ENCODE data around the gene CCDC117.

DNA sequence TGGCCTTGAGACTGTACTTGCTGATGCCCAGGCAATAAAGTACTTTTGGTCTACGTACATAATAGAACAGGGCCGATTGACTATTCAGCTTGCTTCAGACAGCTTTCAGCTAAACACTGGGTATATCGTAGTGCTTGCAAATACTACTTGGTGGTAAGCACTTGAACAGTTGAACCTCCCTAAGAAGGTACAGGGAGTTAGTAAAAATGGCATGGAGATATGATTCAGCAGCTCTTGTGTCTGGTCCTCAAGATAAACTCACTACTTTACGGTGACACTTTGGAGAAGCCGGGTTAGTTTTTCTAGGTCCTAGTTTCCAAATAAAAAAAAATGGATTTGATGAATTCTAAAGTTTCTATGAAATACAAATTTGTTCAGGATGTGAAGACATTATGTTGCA lies 7.3 kb downstream of the CCDC117 start:
- TF ChIP-seq, protein P1, sequence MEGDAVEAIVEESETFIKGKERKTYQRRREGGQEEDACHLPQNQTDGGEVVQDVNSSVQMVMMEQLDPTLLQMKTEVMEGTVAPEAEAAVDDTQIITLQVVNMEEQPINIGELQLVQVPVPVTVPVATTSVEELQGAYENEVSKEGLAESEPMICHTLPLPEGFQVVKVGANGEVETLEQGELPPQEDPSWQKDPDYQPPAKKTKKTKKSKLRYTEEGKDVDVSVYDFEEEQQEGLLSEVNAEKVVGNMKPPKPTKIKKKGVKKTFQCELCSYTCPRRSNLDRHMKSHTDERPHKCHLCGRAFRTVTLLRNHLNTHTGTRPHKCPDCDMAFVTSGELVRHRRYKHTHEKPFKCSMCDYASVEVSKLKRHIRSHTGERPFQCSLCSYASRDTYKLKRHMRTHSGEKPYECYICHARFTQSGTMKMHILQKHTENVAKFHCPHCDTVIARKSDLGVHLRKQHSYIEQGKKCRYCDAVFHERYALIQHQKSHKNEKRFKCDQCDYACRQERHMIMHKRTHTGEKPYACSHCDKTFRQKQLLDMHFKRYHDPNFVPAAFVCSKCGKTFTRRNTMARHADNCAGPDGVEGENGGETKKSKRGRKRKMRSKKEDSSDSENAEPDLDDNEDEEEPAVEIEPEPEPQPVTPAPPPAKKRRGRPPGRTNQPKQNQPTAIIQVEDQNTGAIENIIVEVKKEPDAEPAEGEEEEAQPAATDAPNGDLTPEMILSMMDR (IDR thresholded peaks at IDR 0.05; ENCODE audit: low read depth, low read length, missing input control): no peak
- TF ChIP-seq, protein P2, sequence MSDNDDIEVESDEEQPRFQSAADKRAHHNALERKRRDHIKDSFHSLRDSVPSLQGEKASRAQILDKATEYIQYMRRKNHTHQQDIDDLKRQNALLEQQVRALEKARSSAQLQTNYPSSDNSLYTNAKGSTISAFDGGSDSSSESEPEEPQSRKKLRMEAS (IDR thresholded peaks at IDR 0.05): no peak
- TF ChIP-seq HNF4G (IDR thresholded peaks at IDR 0.05): no peak

Measured in liver (tissue), 3 donors.